K562 (cell line): Measurements from ENCODE around the gene SLX4IP.

Source experiments
- ELK1 ChIP-seq: sonication (generic); formaldehyde crosslinking; IDR thresholded peaks from 2 replicates; pipeline ENCODE4 v1.8.1; 2022; ENCODE audit warnings: missing genetic modification reagents
- HNRNPK ChIP-seq: fragments of 200-400 bp; formaldehyde crosslinking; IDR thresholded peaks from one replicate; pipeline ENCODE4 v1.6.1; 2018; ENCODE audit warnings: mild to moderate bottlenecking, low read depth, low read length; ENCODE audit not compliant: poor library complexity, severe bottlenecking
- JUN ChIP-seq, 2 experiments: sonication (generic) in 1 of 2; formaldehyde crosslinking in 1 of 2; IDR thresholded peaks; 2 replicates each; pipeline versions ENCODE4 v1.6.1 to v1.8.0; 2012 to 2022; ENCODE audit warnings: borderline replicate concordance in 2 of 2, mild to moderate bottlenecking in 2 of 2, improper control_type of control experiment in 1 of 2, low read depth in 1 of 2, low read length in 1 of 2, missing genetic modification reagents in 1 of 2
- NUFIP1 ChIP-seq: fragments of 450-650 bp; IDR thresholded peaks from 2 replicates; pipeline ENCODE4 v1.6.1; 2018; ENCODE audit not compliant: partially characterized antibody
- PHF20 ChIP-seq: fragments of 450-650 bp; IDR thresholded peaks from 2 replicates; pipeline ENCODE4 v1.6.1; 2018; ENCODE audit not compliant: partially characterized antibody
- POLR2AphosphoS5 ChIP-seq: IDR thresholded peaks from 2 replicates; pipeline ENCODE4 v1.6.1; 2011; ENCODE audit warnings: mild to moderate bottlenecking, low read depth, low read length, moderate library complexity; ENCODE audit not compliant: control insufficient read depth, insufficient read depth
- SAP30 ChIP-seq: fragments of 200-600 bp; sonication (generic); IDR thresholded peaks from 2 replicates; pipeline ENCODE4 v1.6.1; 2012; ENCODE audit warnings: borderline replicate concordance, low read depth, mild to moderate bottlenecking, moderate library complexity, low read length, control low read depth, inconsistent platforms; ENCODE audit not compliant: insufficient read depth, poor library complexity, severe bottlenecking
- SMAD2 ChIP-seq: fragments of 150-350 bp; IDR thresholded peaks from 2 replicates; pipeline ENCODE4 v1.6.1; 2014; ENCODE audit warnings: low read depth, mild to moderate bottlenecking, low read length
- SMARCE1 ChIP-seq: fragments of 450-650 bp; IDR thresholded peaks from 2 replicates; pipeline ENCODE4 v1.7.1; 2016; ENCODE audit warnings: mild to moderate bottlenecking
- ZBTB7A ChIP-seq: IDR thresholded peaks from 2 replicates; pipeline ENCODE4 v1.6.1; 2011; ENCODE audit warnings: low read depth, mild to moderate bottlenecking, low read length, moderate library complexity, borderline replicate concordance; ENCODE audit not compliant: control insufficient read depth
- ZNF263 ChIP-seq: sonication (generic); formaldehyde crosslinking; IDR thresholded peaks from 2 replicates; pipeline ENCODE4 v1.8.0; 2022; ENCODE audit warnings: mild to moderate bottlenecking, missing genetic modification reagents, borderline replicate concordance
- ZNF408 ChIP-seq: fragments of 250-450 bp; sonication (Bioruptor Pico); IDR thresholded peaks from 2 replicates; pipeline ENCODE4 v1.4.0; 2020; ENCODE audit warnings: low read depth, mild to moderate bottlenecking, moderate library complexity
- TF ChIP-seq, protein P1 (sequence below), 3 experiments: IDR thresholded peaks in 2 of 3; conservative IDR thresholded peaks in 1 of 3; 2 replicates each; pipeline ENCODE4 v1.5.1; 2011 to 2012; ENCODE audit warnings: low read length in 3 of 3, mild to moderate bottlenecking in 3 of 3, control low read depth in 2 of 3, improper control_type of control experiment in 1 of 3, inconsistent platforms in 1 of 3, low read depth in 1 of 3, mixed read lengths in 1 of 3, moderate library complexity in 1 of 3; ENCODE audit not compliant: insufficient read depth in 2 of 3

DNA sequence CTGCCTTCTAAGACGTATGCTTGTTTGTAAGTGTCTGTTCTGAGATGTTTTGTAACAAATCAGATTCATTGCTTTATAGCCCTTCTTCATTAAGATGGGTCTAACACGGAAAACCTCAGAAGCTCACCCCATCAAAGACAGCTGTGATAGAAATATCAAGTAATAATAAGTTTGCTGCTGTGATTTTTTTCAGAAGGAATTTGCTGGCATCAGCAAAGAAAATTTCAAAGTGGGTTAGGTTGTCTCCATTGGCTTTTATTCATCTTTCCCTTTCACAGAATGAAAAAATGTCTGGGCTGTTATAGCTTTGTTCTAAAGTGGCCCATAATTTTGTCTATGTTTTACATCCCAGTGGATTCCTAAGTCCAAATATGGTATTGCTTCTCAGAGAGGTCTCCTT is 81.4 kb downstream of the SLX4IP start:
- TF ChIP-seq PHF20 = no peak
- TF ChIP-seq SMARCE1 = no peak
- no peak for TF ChIP-seq SMAD2
- TF ChIP-seq JUN (IDR thresholded peaks at IDR 0.05; ENCODE audit: borderline replicate concordance, low read depth, low read length) = no peak
- no peak for TF ChIP-seq JUN (CRISPR knock-in tag; IDR thresholded peaks at IDR 0.05; ENCODE audit: borderline replicate concordance)
- no peak for TF ChIP-seq ZBTB7A
- TF ChIP-seq, protein P1, sequence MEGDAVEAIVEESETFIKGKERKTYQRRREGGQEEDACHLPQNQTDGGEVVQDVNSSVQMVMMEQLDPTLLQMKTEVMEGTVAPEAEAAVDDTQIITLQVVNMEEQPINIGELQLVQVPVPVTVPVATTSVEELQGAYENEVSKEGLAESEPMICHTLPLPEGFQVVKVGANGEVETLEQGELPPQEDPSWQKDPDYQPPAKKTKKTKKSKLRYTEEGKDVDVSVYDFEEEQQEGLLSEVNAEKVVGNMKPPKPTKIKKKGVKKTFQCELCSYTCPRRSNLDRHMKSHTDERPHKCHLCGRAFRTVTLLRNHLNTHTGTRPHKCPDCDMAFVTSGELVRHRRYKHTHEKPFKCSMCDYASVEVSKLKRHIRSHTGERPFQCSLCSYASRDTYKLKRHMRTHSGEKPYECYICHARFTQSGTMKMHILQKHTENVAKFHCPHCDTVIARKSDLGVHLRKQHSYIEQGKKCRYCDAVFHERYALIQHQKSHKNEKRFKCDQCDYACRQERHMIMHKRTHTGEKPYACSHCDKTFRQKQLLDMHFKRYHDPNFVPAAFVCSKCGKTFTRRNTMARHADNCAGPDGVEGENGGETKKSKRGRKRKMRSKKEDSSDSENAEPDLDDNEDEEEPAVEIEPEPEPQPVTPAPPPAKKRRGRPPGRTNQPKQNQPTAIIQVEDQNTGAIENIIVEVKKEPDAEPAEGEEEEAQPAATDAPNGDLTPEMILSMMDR (IDR thresholded peaks at IDR 0.05 in 2 of 3, conservative IDR thresholded peaks at IDR 0.05 in 1 of 3; ENCODE audit: insufficient read depth in 2 of 3, low read depth in 1 of 3, low read length in 3 of 3) = no peak
- TF ChIP-seq ZNF263 = no peak
- TF ChIP-seq SAP30 = no peak
- TF ChIP-seq NUFIP1 = no peak
- TF ChIP-seq ZNF408 (CRISPR knock-in tag) = no peak
- no peak for TF ChIP-seq HNRNPK
- no peak for TF ChIP-seq POLR2AphosphoS5
- TF ChIP-seq ELK1 (CRISPR knock-in tag) = no peak
